PFSK-1 (cell line): Measurements from ENCODE around the gene KCNMA1.

Source experiments
- FOXP2 ChIP-seq: optimal IDR thresholded peaks from 2 replicates; pipeline ENCODE3; 2011; ENCODE audit warnings: borderline replicate concordance, control low read depth, inconsistent platforms; ENCODE audit not compliant: insufficient read depth; ENCODE audit errors: extremely low read length, extremely low read depth
- POLR2AphosphoS5 ChIP-seq: IDR thresholded peaks from 2 replicates; pipeline ENCODE4 v1.6.1; 2012; ENCODE audit warnings: low read depth, mild to moderate bottlenecking, control low read depth, low read length, moderate library complexity
- SIN3A ChIP-seq: IDR thresholded peaks from 2 replicates; pipeline ENCODE4 v1.6.1; 2012; ENCODE audit warnings: mild to moderate bottlenecking, low read length, moderate library complexity, borderline replicate concordance; ENCODE audit not compliant: insufficient read depth
- TAF1 ChIP-seq: IDR thresholded peaks from 2 replicates; pipeline ENCODE4 v1.6.1; 2012; ENCODE audit warnings: low read length, control low read depth, borderline replicate concordance; ENCODE audit not compliant: insufficient read depth
- TF ChIP-seq, protein P1 (sequence below), 2 experiments: IDR thresholded peaks; 2 replicates each; pipeline versions ENCODE4 v1.6.1 to v1.8.0; 2011 to 2012; ENCODE audit warnings: low read depth in 2 of 2, low read length in 2 of 2, control low read depth in 1 of 2, inconsistent platforms in 1 of 2, mild to moderate bottlenecking in 1 of 2, moderate library complexity in 1 of 2; ENCODE audit not compliant: insufficient read depth in 1 of 2

- TF ChIP-seq, protein P1, sequence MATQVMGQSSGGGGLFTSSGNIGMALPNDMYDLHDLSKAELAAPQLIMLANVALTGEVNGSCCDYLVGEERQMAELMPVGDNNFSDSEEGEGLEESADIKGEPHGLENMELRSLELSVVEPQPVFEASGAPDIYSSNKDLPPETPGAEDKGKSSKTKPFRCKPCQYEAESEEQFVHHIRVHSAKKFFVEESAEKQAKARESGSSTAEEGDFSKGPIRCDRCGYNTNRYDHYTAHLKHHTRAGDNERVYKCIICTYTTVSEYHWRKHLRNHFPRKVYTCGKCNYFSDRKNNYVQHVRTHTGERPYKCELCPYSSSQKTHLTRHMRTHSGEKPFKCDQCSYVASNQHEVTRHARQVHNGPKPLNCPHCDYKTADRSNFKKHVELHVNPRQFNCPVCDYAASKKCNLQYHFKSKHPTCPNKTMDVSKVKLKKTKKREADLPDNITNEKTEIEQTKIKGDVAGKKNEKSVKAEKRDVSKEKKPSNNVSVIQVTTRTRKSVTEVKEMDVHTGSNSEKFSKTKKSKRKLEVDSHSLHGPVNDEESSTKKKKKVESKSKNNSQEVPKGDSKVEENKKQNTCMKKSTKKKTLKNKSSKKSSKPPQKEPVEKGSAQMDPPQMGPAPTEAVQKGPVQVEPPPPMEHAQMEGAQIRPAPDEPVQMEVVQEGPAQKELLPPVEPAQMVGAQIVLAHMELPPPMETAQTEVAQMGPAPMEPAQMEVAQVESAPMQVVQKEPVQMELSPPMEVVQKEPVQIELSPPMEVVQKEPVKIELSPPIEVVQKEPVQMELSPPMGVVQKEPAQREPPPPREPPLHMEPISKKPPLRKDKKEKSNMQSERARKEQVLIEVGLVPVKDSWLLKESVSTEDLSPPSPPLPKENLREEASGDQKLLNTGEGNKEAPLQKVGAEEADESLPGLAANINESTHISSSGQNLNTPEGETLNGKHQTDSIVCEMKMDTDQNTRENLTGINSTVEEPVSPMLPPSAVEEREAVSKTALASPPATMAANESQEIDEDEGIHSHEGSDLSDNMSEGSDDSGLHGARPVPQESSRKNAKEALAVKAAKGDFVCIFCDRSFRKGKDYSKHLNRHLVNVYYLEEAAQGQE (IDR thresholded peaks at IDR 0.05; ENCODE audit: insufficient read depth in 1 of 2, low read depth in 2 of 2, low read length in 2 of 2): no peak
- TF ChIP-seq POLR2AphosphoS5: no peak
- no peak for TF ChIP-seq TAF1
- no peak for TF ChIP-seq FOXP2
- no peak for TF ChIP-seq SIN3A
Measured at GRCh38 chr10:77020426-77021040, 617.1 kb downstream of the KCNMA1 start.
